ENCODE results near the gene CXCL1. TPM values are rescaled to one million over a fixed set of nuclear protein-coding genes. Genes with fewer than 3 reads are reported as not detected.

CXCL1 gene
- total RNA-seq, 1 experiment from 2014 or later: 0.45 TPM

GRCh38 chr4:73868206-73869129 is 725 bp upstream of the CXCL1 start:
- POLR2A ChIA-PET (ENCODE audit: low non-redundant PET): interaction anchor here (0.7 kb wide), 1 partner anchor 1926 kb away, joined by 3 read pairs; no protein-coding TSS in a partner anchor

GRCh38 chr4:73870260-73870659 is 1.1 kb downstream of the CXCL1 start:
- CTCF ChIA-PET: no interaction called here

More at GRCh38 chr4:73868206-73869129, 725 bp upstream of the CXCL1 start:
- CTCF ChIA-PET: no interaction called here
- H3K36me3 ChIP-seq (ENCODE audit: insufficient read depth, low read length, poor library complexity, severe bottlenecking): no peaks in the 10 kb centered on the region
- H3K9me3 ChIP-seq (ENCODE audit: low read depth, low read length, poor library complexity, severe bottlenecking): no peaks in the 10 kb centered on the region
- BruUV-seq (replicated peaks): no TSS peak
- TF ChIP-seq CTCF (conservative IDR thresholded peaks at IDR 0.05; ENCODE audit: low read depth, low read length) (no peak), EZH2 (IDR thresholded peaks at IDR 0.05; ENCODE audit: borderline replicate concordance, low read depth, low read length, poor library complexity, severe bottlenecking) (no peak)
- no peaks in the 10 kb centered on the region for H3K27me3 ChIP-seq (replicated peaks; ENCODE audit: insufficient read depth, low read depth, low read length, poor library complexity)
- peak overlapping the region; percentile 46 for H3K4me3 ChIP-seq (ENCODE audit: low read depth, low read length, poor library complexity, severe bottlenecking)
- H3K4me1 ChIP-seq (ENCODE audit: insufficient read depth, low read length, poor library complexity, severe bottlenecking): no peaks in the 10 kb centered on the region
- no peak overlapping the region for H3K27ac ChIP-seq (ENCODE audit: low read depth, low read length, poor library complexity, severe bottlenecking)
- DNase-seq (ENCODE audit: low spot score): no peak
- intact Hi-C loops (cut with micrococcal nuclease; ENCODE audit: unreplicated experiment): no loop called here

GRCh38 chr4:73870768-73871167 is 1.6 kb downstream of the CXCL1 start:
- Histone ChIP-seq H3K4me1 (ENCODE audit: insufficient read depth, low read length, poor library complexity, severe bottlenecking) (no peaks in the 10 kb centered on the region), H3K36me3 (ENCODE audit: insufficient read depth, low read length, poor library complexity, severe bottlenecking) (no peaks in the 10 kb centered on the region), H3K9me3 (ENCODE audit: low read depth, low read length, poor library complexity, severe bottlenecking) (no peaks in the 10 kb centered on the region), H3K4me3 (ENCODE audit: low read depth, low read length, poor library complexity, severe bottlenecking) (no peak overlapping the region), H3K27ac (ENCODE audit: low read depth, low read length, poor library complexity, severe bottlenecking) (no peak overlapping the region), H3K27me3 (replicated peaks; ENCODE audit: insufficient read depth, low read depth, low read length, poor library complexity) (no peaks in the 10 kb centered on the region)
- DNase-seq (ENCODE audit: low spot score): no peak
- no TSS peak for BruUV-seq (replicated peaks)
- CTCF ChIA-PET: no interaction called here
- POLR2A ChIA-PET (ENCODE audit: low non-redundant PET): no interaction called here
- intact Hi-C loops (cut with micrococcal nuclease; ENCODE audit: unreplicated experiment): no loop called here
- no peak for TF ChIP-seq EZH2 (IDR thresholded peaks at IDR 0.05; ENCODE audit: borderline replicate concordance, low read depth, low read length, poor library complexity, severe bottlenecking)
- no peak for TF ChIP-seq CTCF (conservative IDR thresholded peaks at IDR 0.05; ENCODE audit: low read depth, low read length)

More at GRCh38 chr4:73870260-73870659, 1.1 kb downstream of the CXCL1 start:
- POLR2A ChIA-PET (ENCODE audit: low non-redundant PET): no interaction called here
- Histone ChIP-seq H3K27ac (ENCODE audit: low read depth, low read length, poor library complexity, severe bottlenecking) (no peak overlapping the region), H3K27me3 (replicated peaks; ENCODE audit: insufficient read depth, low read depth, low read length, poor library complexity) (no peaks in the 10 kb centered on the region), H3K4me1 (ENCODE audit: insufficient read depth, low read length, poor library complexity, severe bottlenecking) (no peaks in the 10 kb centered on the region), H3K9me3 (ENCODE audit: low read depth, low read length, poor library complexity, severe bottlenecking) (no peaks in the 10 kb centered on the region), H3K4me3 (ENCODE audit: low read depth, low read length, poor library complexity, severe bottlenecking) (no peak overlapping the region), H3K36me3 (ENCODE audit: insufficient read depth, low read length, poor library complexity, severe bottlenecking) (no peaks in the 10 kb centered on the region)
- TF ChIP-seq CTCF (conservative IDR thresholded peaks at IDR 0.05; ENCODE audit: low read depth, low read length): no peak
- no peak for TF ChIP-seq EZH2 (IDR thresholded peaks at IDR 0.05; ENCODE audit: borderline replicate concordance, low read depth, low read length, poor library complexity, severe bottlenecking)
- no TSS peak for BruUV-seq (replicated peaks)
- DNase-seq (ENCODE audit: low spot score): no peak
- intact Hi-C loops (cut with micrococcal nuclease; ENCODE audit: unreplicated experiment): no loop called here
